Activated naive CD8-positive, alpha-beta T cell treated with anti-CD3 and anti-CD28 coated beads for 36 hours (primary cell): ENCODE results near the gene TMUB1. TPM values are rescaled to one million over a fixed set of nuclear protein-coding genes. Genes with fewer than 3 reads are reported as not detected.

Experiments
- DNase-seq: peaks from one replicate; pipeline ENCODE4 v3.0.0; 2021
- H3K27ac Mint-ChIP-seq: one replicate; pipeline ENCODE4 v1.8.0; 2022; ENCODE audit warnings: mild to moderate bottlenecking, moderate library complexity, mixed read lengths
- H3K27me3 Mint-ChIP-seq: one replicate; pipeline ENCODE4 v1.8.0; 2022; ENCODE audit warnings: mild to moderate bottlenecking, mixed read lengths
- H3K36me3 Mint-ChIP-seq: one replicate; pipeline ENCODE4 v1.8.0; 2021; ENCODE audit warnings: mild to moderate bottlenecking, mixed read lengths
- H3K4me1 Mint-ChIP-seq: one replicate; pipeline ENCODE4 v1.8.0; 2021; ENCODE audit warnings: mixed read lengths
- H3K4me3 Mint-ChIP-seq: one replicate; pipeline ENCODE4 v1.8.0; 2022; ENCODE audit warnings: mild to moderate bottlenecking, moderate library complexity, mixed read lengths
- H3K9me3 Mint-ChIP-seq: one replicate; pipeline ENCODE4 v1.8.0; 2022; ENCODE audit warnings: mixed read lengths
- total RNA-seq, 2 experiments: library from RNA; stranded (reverse); gene quantifications; one replicate each; pipeline ENCODE4 v1.2.3, GENCODE V29; 2021

TMUB1 gene
- 10 to 100 TPM; 59.2 to 59.3 TPM for total RNA-seq

- H3K4me1 Mint-ChIP-seq: peaks cover 35% of the 10 kb centered on the region
These were observed at the start of gene TMUB1 for GRCh38 chr7:151083071-151083823. TMUB1 (minus strand) TSS chr7:151083493; CDS start chr7:151082563, 930 bp downstream.

GRCh38 chr7:151132461-151133205 lies 49.3 kb upstream of the TMUB1 start:
- Mint-ChIP-seq H3K4me3 (no peak overlapping the region), H3K9me3 (no peaks in the 10 kb centered on the region), H3K36me3 (peaks cover 2% of the 10 kb centered on the region), H3K27me3 (no peaks in the 10 kb centered on the region), H3K4me1 (no peaks in the 10 kb centered on the region), H3K27ac (no peak overlapping the region)
- no peak for DNase-seq

More at GRCh38 chr7:151083071-151083823, at the start of gene TMUB1:
- Mint-ChIP-seq H3K36me3 (peaks cover 8% of the 10 kb centered on the region), H3K4me3 (peak within 1 kb of the TSS; percentile 99), H3K27ac (peak within 1 kb of the TSS; percentile 91), H3K27me3 (peaks cover 17% of the 10 kb centered on the region), H3K9me3 (no peaks in the 10 kb centered on the region)
- peak; percentile 87 for DNase-seq

- Mint-ChIP-seq H3K27ac (no peak overlapping the region), H3K9me3 (no peaks in the 10 kb centered on the region), H3K27me3 (no peaks in the 10 kb centered on the region), H3K4me1 (no peaks in the 10 kb centered on the region), H3K4me3 (no peak overlapping the region), H3K36me3 (peaks cover 2% of the 10 kb centered on the region)
- no peak for DNase-seq
These were observed 48.5 kb upstream of the TMUB1 start for GRCh38 chr7:151131592-151132293.

- peaks cover 2% of the 10 kb centered on the region for H3K36me3 Mint-ChIP-seq
- no peak for DNase-seq
- H3K4me3 Mint-ChIP-seq: no peak overlapping the region
- no peaks in the 10 kb centered on the region for H3K27me3 Mint-ChIP-seq
- no peaks in the 10 kb centered on the region for H3K4me1 Mint-ChIP-seq
- no peaks in the 10 kb centered on the region for H3K9me3 Mint-ChIP-seq
- no peak overlapping the region for H3K27ac Mint-ChIP-seq
These were observed 47.9 kb upstream of the TMUB1 start for GRCh38 chr7:151131224-151131591.

- no peaks in the 10 kb centered on the region for H3K27me3 Mint-ChIP-seq
- no peak for DNase-seq
- H3K27ac Mint-ChIP-seq: no peak overlapping the region
- no peaks in the 10 kb centered on the region for H3K4me1 Mint-ChIP-seq
- H3K4me3 Mint-ChIP-seq: no peak overlapping the region
- H3K36me3 Mint-ChIP-seq: peaks cover 2% of the 10 kb centered on the region
- H3K9me3 Mint-ChIP-seq: no peaks in the 10 kb centered on the region
These were observed 47.5 kb upstream of the TMUB1 start for GRCh38 chr7:151130741-151131157.

- no peak overlapping the region for H3K27ac Mint-ChIP-seq
- H3K27me3 Mint-ChIP-seq: no peaks in the 10 kb centered on the region
- no peaks in the 10 kb centered on the region for H3K4me1 Mint-ChIP-seq
- DNase-seq: no peak
- H3K9me3 Mint-ChIP-seq: no peaks in the 10 kb centered on the region
- H3K36me3 Mint-ChIP-seq: peaks cover 2% of the 10 kb centered on the region
- H3K4me3 Mint-ChIP-seq: no peak overlapping the region
These were observed 46.8 kb upstream of the TMUB1 start for GRCh38 chr7:151129960-151130591.

GRCh38 chr7:151129117-151129959 lies 46.0 kb upstream of the TMUB1 start:
- no peak overlapping the region for H3K27ac Mint-ChIP-seq
- no peaks in the 10 kb centered on the region for H3K27me3 Mint-ChIP-seq
- no peaks in the 10 kb centered on the region for H3K4me1 Mint-ChIP-seq
- H3K4me3 Mint-ChIP-seq: no peak overlapping the region
- no peaks in the 10 kb centered on the region for H3K9me3 Mint-ChIP-seq
- DNase-seq: no peak
- H3K36me3 Mint-ChIP-seq: peaks cover 2% of the 10 kb centered on the region

- H3K27me3 Mint-ChIP-seq: no peaks in the 10 kb centered on the region
- H3K4me3 Mint-ChIP-seq: no peak overlapping the region
- H3K4me1 Mint-ChIP-seq: no peaks in the 10 kb centered on the region
These were observed 45.4 kb upstream of the TMUB1 start for GRCh38 chr7:151128716-151129115.

GRCh38 chr7:151128144-151128543 lies 44.9 kb upstream of the TMUB1 start:
- Mint-ChIP-seq H3K4me1 (no peaks in the 10 kb centered on the region), H3K9me3 (no peaks in the 10 kb centered on the region), H3K27me3 (no peaks in the 10 kb centered on the region), H3K4me3 (no peak overlapping the region), H3K27ac (no peak overlapping the region), H3K36me3 (peaks cover 10% of the 10 kb centered on the region)
- DNase-seq: no peak

More at GRCh38 chr7:151128716-151129115, 45.4 kb upstream of the TMUB1 start:
- Mint-ChIP-seq H3K27ac (no peak overlapping the region), H3K36me3 (peaks cover 8% of the 10 kb centered on the region), H3K9me3 (no peaks in the 10 kb centered on the region)
- no peak for DNase-seq

GRCh38 chr7:151126491-151127137 lies 43.3 kb upstream of the TMUB1 start:
- no peaks in the 10 kb centered on the region for H3K27me3 Mint-ChIP-seq
- H3K9me3 Mint-ChIP-seq: no peaks in the 10 kb centered on the region
- no peak overlapping the region for H3K27ac Mint-ChIP-seq
- no peak for DNase-seq
- H3K4me1 Mint-ChIP-seq: no peaks in the 10 kb centered on the region
- no peak overlapping the region for H3K4me3 Mint-ChIP-seq
- H3K36me3 Mint-ChIP-seq: peaks cover 10% of the 10 kb centered on the region

GRCh38 chr7:151125846-151126481 lies 42.7 kb upstream of the TMUB1 start:
- H3K27me3 Mint-ChIP-seq: no peaks in the 10 kb centered on the region
- no peak overlapping the region for H3K4me3 Mint-ChIP-seq
- no peak overlapping the region for H3K27ac Mint-ChIP-seq
- H3K36me3 Mint-ChIP-seq: peaks cover 10% of the 10 kb centered on the region
- no peaks in the 10 kb centered on the region for H3K4me1 Mint-ChIP-seq
- H3K9me3 Mint-ChIP-seq: no peaks in the 10 kb centered on the region
- DNase-seq: no peak

GRCh38 chr7:151125470-151125845 lies 42.2 kb upstream of the TMUB1 start:
- no peak for DNase-seq
- no peaks in the 10 kb centered on the region for H3K9me3 Mint-ChIP-seq
- no peak overlapping the region for H3K27ac Mint-ChIP-seq
- H3K4me1 Mint-ChIP-seq: no peaks in the 10 kb centered on the region
- peaks cover 10% of the 10 kb centered on the region for H3K36me3 Mint-ChIP-seq
- no peaks in the 10 kb centered on the region for H3K27me3 Mint-ChIP-seq
- no peak overlapping the region for H3K4me3 Mint-ChIP-seq

GRCh38 chr7:151124899-151125399 lies 41.7 kb upstream of the TMUB1 start:
- H3K9me3 Mint-ChIP-seq: no peaks in the 10 kb centered on the region
- DNase-seq: no peak
- H3K27me3 Mint-ChIP-seq: no peaks in the 10 kb centered on the region
- H3K4me3 Mint-ChIP-seq: no peak overlapping the region
- H3K27ac Mint-ChIP-seq: no peak overlapping the region
- peaks cover 9% of the 10 kb centered on the region for H3K36me3 Mint-ChIP-seq
- no peaks in the 10 kb centered on the region for H3K4me1 Mint-ChIP-seq
